HG03442 (cell line): ENCODE results near the gene KRT15.
"Not testable (repeated sequence)": the region's sequence is repeated elsewhere in the genome, so short reads cannot be mapped to it uniquely, and the experiment has no call there.

Experiments used
- ATAC-seq: cut with Tn5 transposase; IDR thresholded peaks from one replicate; pipeline ENCODE4 v1.9.1; 2021; ENCODE audit warnings: mild to moderate bottlenecking, moderate library complexity; ENCODE audit not compliant: unreplicated experiment

KRT15 gene

GRCh38 chr17:41544935-41545334, 26.2 kb upstream of the KRT15 start:
- no peak for ATAC-seq

- ATAC-seq, result no peak
These were observed 25.8 kb upstream of the KRT15 start for GRCh38 chr17:41544491-41544892.

GRCh38 chr17:41542786-41543185, 24.1 kb upstream of the KRT15 start:
- ATAC-seq, result not testable (repeated sequence)

GRCh38 chr17:41542357-41542756, 23.7 kb upstream of the KRT15 start:
- no peak for ATAC-seq

GRCh38 chr17:41540921-41541625, 22.4 kb upstream of the KRT15 start:
- no peak for ATAC-seq

- ATAC-seq, result no peak
These were observed 21.4 kb upstream of the KRT15 start for GRCh38 chr17:41539979-41540701.

- ATAC-seq, result no peak
These were observed 20.4 kb upstream of the KRT15 start for GRCh38 chr17:41539071-41539492.

- no peak for ATAC-seq
These were observed 19.9 kb upstream of the KRT15 start for GRCh38 chr17:41538565-41538991.

- ATAC-seq, result no peak
These were observed 19.3 kb upstream of the KRT15 start for GRCh38 chr17:41537990-41538389.

- no peak for ATAC-seq
These were observed 18.9 kb upstream of the KRT15 start for GRCh38 chr17:41537614-41537954.

- ATAC-seq, result no peak
These were observed 18.3 kb upstream of the KRT15 start for GRCh38 chr17:41536741-41537613.

- no peak for ATAC-seq
These were observed 17.2 kb upstream of the KRT15 start for GRCh38 chr17:41535764-41536481.

- no peak for ATAC-seq
These were observed 16.3 kb upstream of the KRT15 start for GRCh38 chr17:41534899-41535546.

- ATAC-seq, result no peak
These were observed 14.9 kb upstream of the KRT15 start for GRCh38 chr17:41533613-41534012.

GRCh38 chr17:41532947-41533570, 14.4 kb upstream of the KRT15 start:
- ATAC-seq, result no peak

GRCh38 chr17:41531993-41532392, 13.3 kb upstream of the KRT15 start:
- no peak for ATAC-seq

GRCh38 chr17:41530062-41531048, 11.7 kb upstream of the KRT15 start:
- ATAC-seq, result no peak

- no peak for ATAC-seq
These were observed 10.8 kb upstream of the KRT15 start for GRCh38 chr17:41529491-41529915.

- no peak for ATAC-seq
These were observed 10.3 kb upstream of the KRT15 start for GRCh38 chr17:41528959-41529353.
